Glutamatergic neuron (in vitro differentiated cells): Measurements from ENCODE around the gene OLFM4. TPM values are rescaled to one million over a fixed set of nuclear protein-coding genes. Genes with fewer than 3 reads are reported as not detected.

Experiments used
- DNase-seq: peaks from one replicate; pipeline ENCODE4 v3.0.0; 2022
- H3K27ac Mint-ChIP-seq: one replicate; pipeline ENCODE4 v1.8.0; 2020; ENCODE audit warnings: mild to moderate bottlenecking, mixed read lengths, inconsistent platforms; ENCODE audit not compliant: unreplicated experiment
- H3K27me3 Mint-ChIP-seq: one replicate; pipeline ENCODE4 v1.8.0; 2020; ENCODE audit warnings: mild to moderate bottlenecking, moderate library complexity, mixed read lengths, inconsistent platforms; ENCODE audit not compliant: unreplicated experiment
- H3K36me3 Mint-ChIP-seq: one replicate; pipeline ENCODE4 v1.8.0; 2020; ENCODE audit warnings: mild to moderate bottlenecking, mixed read lengths, inconsistent platforms; ENCODE audit not compliant: unreplicated experiment
- H3K4me1 Mint-ChIP-seq: one replicate; pipeline ENCODE4 v1.8.0; 2020; ENCODE audit warnings: mild to moderate bottlenecking, low read depth, mixed read lengths, inconsistent platforms; ENCODE audit not compliant: unreplicated experiment
- H3K4me3 Mint-ChIP-seq: one replicate; pipeline ENCODE4 v1.8.0; 2020; ENCODE audit warnings: mild to moderate bottlenecking, mixed read lengths, inconsistent platforms; ENCODE audit not compliant: unreplicated experiment
- H3K9me3 Mint-ChIP-seq: one replicate; pipeline ENCODE4 v1.8.0; 2020; ENCODE audit warnings: mild to moderate bottlenecking, moderate library complexity, mixed read lengths, inconsistent platforms; ENCODE audit not compliant: unreplicated experiment
- CTCF ChIP-seq: fragments of 200-600 bp; sonication (generic); IDR thresholded peaks from one replicate; pipeline ENCODE4 v1.5.0; 2021; ENCODE audit not compliant: partially characterized antibody, unreplicated experiment
- total RNA-seq: library from RNA; stranded (reverse); fragmentation: NEBNext Ultra II Directional; extraction: Animal tissue kit (Norgen Biotek cat#: 25700); gene quantifications from one replicate; pipeline ENCODE4 v1.2.1, GENCODE V29; 2021; ENCODE audit not compliant: unreplicated experiment

Gene OLFM4
- total RNA-seq, 1 donor from 2014 or later: 0.15 TPM

GRCh38 chr13:53050151-53050550 lies 21.5 kb downstream of the OLFM4 start:
- TF ChIP-seq CTCF: no peak
- DNase-seq: no peak
- no peaks in the 10 kb centered on the region for H3K9me3 Mint-ChIP-seq
- no peaks in the 10 kb centered on the region for H3K27me3 Mint-ChIP-seq
- H3K4me3 Mint-ChIP-seq: no peak overlapping the region
- H3K36me3 Mint-ChIP-seq: no peaks in the 10 kb centered on the region
- no peak overlapping the region for H3K27ac Mint-ChIP-seq
- peaks cover 2% of the 10 kb centered on the region for H3K4me1 Mint-ChIP-seq

- Mint-ChIP-seq H3K27me3 (no peaks in the 10 kb centered on the region), H3K27ac (no peak overlapping the region), H3K36me3 (no peaks in the 10 kb centered on the region), H3K9me3 (no peaks in the 10 kb centered on the region), H3K4me3 (no peak overlapping the region), H3K4me1 (peaks cover 2% of the 10 kb centered on the region)
- TF ChIP-seq CTCF: no peak
- DNase-seq: no peak
Measured at GRCh38 chr13:53052675-53053074, 24.1 kb downstream of the OLFM4 start.

GRCh38 chr13:53054569-53054968 lies 26.0 kb downstream of the OLFM4 start:
- TF ChIP-seq CTCF: no peak
- H3K4me1 Mint-ChIP-seq: peaks cover 2% of the 10 kb centered on the region
- H3K27ac Mint-ChIP-seq: no peak overlapping the region
- H3K36me3 Mint-ChIP-seq: no peaks in the 10 kb centered on the region
- no peak overlapping the region for H3K4me3 Mint-ChIP-seq
- H3K9me3 Mint-ChIP-seq: no peaks in the 10 kb centered on the region
- DNase-seq: no peak
- no peaks in the 10 kb centered on the region for H3K27me3 Mint-ChIP-seq

DNA sequence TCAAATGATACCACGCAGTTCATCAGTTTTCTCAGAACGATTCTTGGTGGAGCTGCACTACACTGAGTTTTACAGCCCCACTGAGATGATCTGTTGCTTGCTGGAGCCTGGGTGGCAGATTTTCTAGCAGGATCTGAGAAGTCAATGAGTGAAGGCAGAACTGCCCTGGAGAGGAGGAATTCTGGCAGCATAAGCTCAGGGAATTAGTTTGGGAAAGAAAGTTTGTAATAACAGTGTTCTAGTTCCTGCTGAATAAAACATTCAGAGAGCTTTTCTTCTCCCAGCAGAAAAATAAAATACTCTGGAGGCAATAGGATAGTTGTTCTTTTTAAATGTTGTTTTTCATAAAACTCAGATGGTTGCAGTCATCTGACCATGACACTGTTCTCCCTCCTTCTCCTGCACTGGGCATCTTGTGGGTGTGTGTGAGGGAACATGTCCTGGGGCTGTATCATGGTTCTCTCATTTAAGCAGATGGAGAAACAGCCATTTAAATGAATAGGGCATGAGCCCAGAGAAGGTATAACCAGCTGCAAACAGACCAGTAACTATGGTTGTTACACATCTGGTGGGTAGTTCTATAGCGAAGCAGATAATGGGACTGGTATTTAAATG lies 29.6 kb downstream of the OLFM4 start:
- no peaks in the 10 kb centered on the region for H3K36me3 Mint-ChIP-seq
- H3K4me1 Mint-ChIP-seq: peaks cover 5% of the 10 kb centered on the region
- H3K4me3 Mint-ChIP-seq: no peak overlapping the region
- H3K27ac Mint-ChIP-seq: no peak overlapping the region
- H3K9me3 Mint-ChIP-seq: no peaks in the 10 kb centered on the region
- DNase-seq: no peak
- no peak for TF ChIP-seq CTCF
- no peaks in the 10 kb centered on the region for H3K27me3 Mint-ChIP-seq

DNA sequence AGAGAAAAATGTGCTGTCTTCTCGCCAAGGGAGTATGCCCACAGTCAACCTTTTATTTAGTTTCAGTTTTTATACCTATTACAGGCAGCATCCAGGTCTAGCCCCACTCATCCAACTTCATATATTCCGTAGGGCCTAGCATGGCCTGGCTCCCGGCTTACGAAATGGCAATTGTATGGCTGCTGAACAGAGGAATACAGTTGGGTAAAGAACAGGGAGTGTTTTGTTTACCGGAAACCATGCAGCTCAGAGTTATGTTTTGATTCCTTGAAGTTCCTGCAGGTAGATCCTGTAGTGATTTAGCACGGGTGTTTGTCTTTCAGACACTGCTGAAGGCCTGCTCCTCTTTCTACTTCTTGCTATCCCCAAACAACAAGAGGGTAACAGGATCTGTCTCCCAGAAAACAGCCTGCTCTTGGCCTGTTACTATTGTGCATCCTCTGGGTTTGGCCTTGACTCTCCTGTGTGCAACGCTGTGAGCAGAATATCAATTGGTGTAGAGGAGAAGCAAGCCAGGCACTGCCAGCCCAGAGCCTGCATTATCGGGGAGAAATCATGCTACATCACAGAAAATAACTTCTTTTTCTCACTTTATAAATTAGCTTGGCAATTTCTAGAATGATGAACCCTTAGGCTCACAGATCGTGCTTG lies 32.4 kb downstream of the OLFM4 start:
- TF ChIP-seq CTCF: no peak
- DNase-seq: no peak
- Mint-ChIP-seq H3K36me3 (no peaks in the 10 kb centered on the region), H3K27me3 (no peaks in the 10 kb centered on the region), H3K4me3 (no peak overlapping the region), H3K4me1 (peaks cover 13% of the 10 kb centered on the region), H3K27ac (no peak overlapping the region), H3K9me3 (no peaks in the 10 kb centered on the region)
